ENCODE measurements around the gene ILF2. TPM values are rescaled to one million over a fixed set of nuclear protein-coding genes. Genes with fewer than 3 reads are reported as not detected.

Gene ILF2
- total and polyA plus RNA-seq, 2 of the 13 experiments (the other 11 are each of a cell fraction or from before 2014, with no cell fraction given): 292 to 366 TPM

DNA sequence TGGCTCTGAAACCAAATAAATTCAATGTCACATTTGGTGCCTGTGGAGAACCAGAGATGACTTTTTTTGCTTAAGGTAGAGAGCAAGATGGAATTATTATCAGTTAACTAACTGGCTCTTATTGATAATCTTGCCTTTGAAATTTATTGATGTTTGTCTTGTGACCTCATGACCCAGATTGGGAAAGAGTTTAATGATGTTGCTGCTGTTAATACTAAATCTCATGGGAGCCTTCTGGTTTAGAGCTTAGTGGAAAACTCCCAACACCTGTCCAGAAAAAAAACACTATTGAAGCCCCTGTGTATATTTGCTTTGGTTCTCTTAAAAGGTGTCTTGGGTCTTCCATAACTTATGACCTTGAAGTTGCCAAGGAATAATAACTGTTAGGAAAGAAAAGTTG lies 27.0 kb downstream of the ILF2 start:
- peaks cover 21 to 71% of the 10 kb centered on the region in 2 experiments for H3K36me3 ChIP-seq (replicated peaks in 1 of 2; ENCODE audit: control insufficient read depth in 1 of 2, insufficient read depth in 2 of 2, low read length in 2 of 2)

More for the DNA sequence above, 27.0 kb downstream of the ILF2 start:
- Histone ChIP-seq H3K4me2 (ENCODE audit: low read depth, low read length) (no peak overlapping the region), H2AFZ (ENCODE audit: low read length) (no peak overlapping the region), H4K20me1 (ENCODE audit: insufficient read depth, low read length) (no peaks in the 10 kb centered on the region; the same call in 1 of the 2 replicates), H3K9me3 (ENCODE audit: low read length) (no peaks in the 10 kb centered on the region), H3K27ac (ENCODE audit: extremely low read length, insufficient read depth, low read length) (no peak overlapping the region), H3K27me3 (ENCODE audit: control insufficient read depth in 1 of 2, insufficient read depth in 2 of 2, low read length in 2 of 2) (no peaks in the 10 kb centered on the region), H3K4me1 (ENCODE audit: insufficient read depth, low read length) (peaks cover 15% of the 10 kb centered on the region), H3K79me2 (ENCODE audit: insufficient read depth, low read length) (peaks cover 6% of the 10 kb centered on the region), H3K4me3 (replicated peaks in 1 of 3; ENCODE audit: insufficient read depth in 1 of 3, low read depth in 2 of 3, low read length in 3 of 3) (no peak overlapping the region), H3K9ac (ENCODE audit: insufficient read depth, low read depth, low read length) (no peak overlapping the region)
- no TSS peak for BruUV-seq (replicated peaks)
- DNase-seq (ENCODE audit: low spot score) (no peak), ATAC-seq (no peak), FAIRE-seq (no peak)
- CTCF ChIA-PET (ENCODE audit: low intra/inter-chr PET ratio, low total read pairs): no interaction called here
- intact Hi-C loops (cut with micrococcal nuclease; ENCODE audit: unreplicated experiment): no loop called here
- POLR2A ChIA-PET: interaction anchor here (0.9 to 4.2 kb wide), 8 partner anchors 9 to 132 kb away, joined by 3 to 40 read pairs (median 5); partner anchors contain the start of genes CHTOP, S100A1, S100A13 and S100A14
- TF ChIP-seq ATM (IDR thresholded peaks at IDR 0.05; ENCODE audit: borderline replicate concordance): no peak
- TF ChIP-seq, protein P1, sequence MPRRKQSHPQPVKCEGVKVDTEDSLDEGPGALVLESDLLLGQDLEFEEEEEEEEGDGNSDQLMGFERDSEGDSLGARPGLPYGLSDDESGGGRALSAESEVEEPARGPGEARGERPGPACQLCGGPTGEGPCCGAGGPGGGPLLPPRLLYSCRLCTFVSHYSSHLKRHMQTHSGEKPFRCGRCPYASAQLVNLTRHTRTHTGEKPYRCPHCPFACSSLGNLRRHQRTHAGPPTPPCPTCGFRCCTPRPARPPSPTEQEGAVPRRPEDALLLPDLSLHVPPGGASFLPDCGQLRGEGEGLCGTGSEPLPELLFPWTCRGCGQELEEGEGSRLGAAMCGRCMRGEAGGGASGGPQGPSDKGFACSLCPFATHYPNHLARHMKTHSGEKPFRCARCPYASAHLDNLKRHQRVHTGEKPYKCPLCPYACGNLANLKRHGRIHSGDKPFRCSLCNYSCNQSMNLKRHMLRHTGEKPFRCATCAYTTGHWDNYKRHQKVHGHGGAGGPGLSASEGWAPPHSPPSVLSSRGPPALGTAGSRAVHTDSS (CRISPR knock-in tag; conservative IDR thresholded peaks at IDR 0.05): no peak
- TF ChIP-seq, protein P2, sequence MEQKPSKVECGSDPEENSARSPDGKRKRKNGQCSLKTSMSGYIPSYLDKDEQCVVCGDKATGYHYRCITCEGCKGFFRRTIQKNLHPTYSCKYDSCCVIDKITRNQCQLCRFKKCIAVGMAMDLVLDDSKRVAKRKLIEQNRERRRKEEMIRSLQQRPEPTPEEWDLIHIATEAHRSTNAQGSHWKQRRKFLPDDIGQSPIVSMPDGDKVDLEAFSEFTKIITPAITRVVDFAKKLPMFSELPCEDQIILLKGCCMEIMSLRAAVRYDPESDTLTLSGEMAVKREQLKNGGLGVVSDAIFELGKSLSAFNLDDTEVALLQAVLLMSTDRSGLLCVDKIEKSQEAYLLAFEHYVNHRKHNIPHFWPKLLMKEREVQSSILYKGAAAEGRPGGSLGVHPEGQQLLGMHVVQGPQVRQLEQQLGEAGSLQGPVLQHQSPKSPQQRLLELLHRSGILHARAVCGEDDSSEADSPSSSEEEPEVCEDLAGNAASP (CRISPR knock-in tag; IDR thresholded peaks at IDR 0.05; ENCODE audit: borderline replicate concordance): no peak
- TF ChIP-seq ZIK1 (CRISPR knock-in tag; IDR thresholded peaks at IDR 0.05; ENCODE audit: borderline replicate concordance, low read depth): no peak
- TF ChIP-seq, protein P3, sequence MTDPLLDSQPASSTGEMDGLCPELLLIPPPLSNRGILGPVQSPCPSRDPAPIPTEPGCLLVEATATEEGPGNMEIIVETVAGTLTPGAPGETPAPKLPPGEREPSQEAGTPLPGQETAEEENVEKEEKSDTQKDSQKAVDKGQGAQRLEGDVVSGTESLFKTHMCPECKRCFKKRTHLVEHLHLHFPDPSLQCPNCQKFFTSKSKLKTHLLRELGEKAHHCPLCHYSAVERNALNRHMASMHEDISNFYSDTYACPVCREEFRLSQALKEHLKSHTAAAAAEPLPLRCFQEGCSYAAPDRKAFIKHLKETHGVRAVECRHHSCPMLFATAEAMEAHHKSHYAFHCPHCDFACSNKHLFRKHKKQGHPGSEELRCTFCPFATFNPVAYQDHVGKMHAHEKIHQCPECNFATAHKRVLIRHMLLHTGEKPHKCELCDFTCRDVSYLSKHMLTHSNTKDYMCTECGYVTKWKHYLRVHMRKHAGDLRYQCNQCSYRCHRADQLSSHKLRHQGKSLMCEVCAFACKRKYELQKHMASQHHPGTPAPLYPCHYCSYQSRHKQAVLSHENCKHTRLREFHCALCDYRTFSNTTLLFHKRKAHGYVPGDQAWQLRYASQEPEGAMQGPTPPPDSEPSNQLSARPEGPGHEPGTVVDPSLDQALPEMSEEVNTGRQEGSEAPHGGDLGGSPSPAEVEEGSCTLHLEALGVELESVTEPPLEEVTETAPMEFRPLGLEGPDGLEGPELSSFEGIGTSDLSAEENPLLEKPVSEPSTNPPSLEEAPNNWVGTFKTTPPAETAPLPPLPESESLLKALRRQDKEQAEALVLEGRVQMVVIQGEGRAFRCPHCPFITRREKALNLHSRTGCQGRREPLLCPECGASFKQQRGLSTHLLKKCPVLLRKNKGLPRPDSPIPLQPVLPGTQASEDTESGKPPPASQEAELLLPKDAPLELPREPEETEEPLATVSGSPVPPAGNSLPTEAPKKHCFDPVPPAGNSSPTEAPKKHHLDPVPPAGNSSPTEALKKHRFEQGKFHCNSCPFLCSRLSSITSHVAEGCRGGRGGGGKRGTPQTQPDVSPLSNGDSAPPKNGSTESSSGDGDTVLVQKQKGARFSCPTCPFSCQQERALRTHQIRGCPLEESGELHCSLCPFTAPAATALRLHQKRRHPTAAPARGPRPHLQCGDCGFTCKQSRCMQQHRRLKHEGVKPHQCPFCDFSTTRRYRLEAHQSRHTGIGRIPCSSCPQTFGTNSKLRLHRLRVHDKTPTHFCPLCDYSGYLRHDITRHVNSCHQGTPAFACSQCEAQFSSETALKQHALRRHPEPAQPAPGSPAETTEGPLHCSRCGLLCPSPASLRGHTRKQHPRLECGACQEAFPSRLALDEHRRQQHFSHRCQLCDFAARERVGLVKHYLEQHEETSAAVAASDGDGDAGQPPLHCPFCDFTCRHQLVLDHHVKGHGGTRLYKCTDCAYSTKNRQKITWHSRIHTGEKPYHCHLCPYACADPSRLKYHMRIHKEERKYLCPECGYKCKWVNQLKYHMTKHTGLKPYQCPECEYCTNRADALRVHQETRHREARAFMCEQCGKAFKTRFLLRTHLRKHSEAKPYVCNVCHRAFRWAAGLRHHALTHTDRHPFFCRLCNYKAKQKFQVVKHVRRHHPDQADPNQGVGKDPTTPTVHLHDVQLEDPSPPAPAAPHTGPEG (CRISPR knock-in tag; IDR thresholded peaks at IDR 0.05): no peak
- TF ChIP-seq NR2F6 (IDR thresholded peaks at IDR 0.05): 0 out of 2 replicates have a peak, but pooled peaks have one; percentile 13
- TF ChIP-seq NR2F6 (CRISPR knock-in tag; IDR thresholded peaks at IDR 0.05): no peak
- in situ Hi-C loops (cut with HindIII; ENCODE audit: extremely low pct_ligation_motif_present, low pct_unique_long_range_greater_than_20kb): no loop called here
